ENCODE data around the gene FANK1.
"Not testable (repeated sequence)": the region's sequence is repeated elsewhere in the genome, so short reads cannot be mapped to it uniquely, and the experiment has no call there.

Gene FANK1

DNA sequence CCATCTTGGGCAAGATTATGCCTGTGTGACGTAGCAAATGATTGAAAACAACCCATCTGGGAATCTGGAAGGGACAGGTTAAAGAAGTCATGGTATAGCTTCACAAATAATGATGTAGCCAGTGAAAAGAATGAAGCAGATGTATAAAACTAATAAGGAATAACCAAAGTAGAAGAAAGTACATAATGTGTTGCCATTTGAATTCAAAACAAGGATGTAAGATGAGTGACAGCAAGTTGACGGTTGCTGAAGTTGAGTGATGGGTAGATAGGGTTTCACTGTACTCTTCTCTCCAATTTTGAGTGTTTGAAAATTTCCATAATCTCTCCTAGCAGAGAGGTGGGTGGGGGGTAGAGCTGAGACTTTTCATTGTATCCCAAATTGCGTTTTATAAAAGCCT is 133.6 kb downstream of the FANK1 start:
- DNase-seq (ENCODE audit: low spot score), result no peak

DNA sequence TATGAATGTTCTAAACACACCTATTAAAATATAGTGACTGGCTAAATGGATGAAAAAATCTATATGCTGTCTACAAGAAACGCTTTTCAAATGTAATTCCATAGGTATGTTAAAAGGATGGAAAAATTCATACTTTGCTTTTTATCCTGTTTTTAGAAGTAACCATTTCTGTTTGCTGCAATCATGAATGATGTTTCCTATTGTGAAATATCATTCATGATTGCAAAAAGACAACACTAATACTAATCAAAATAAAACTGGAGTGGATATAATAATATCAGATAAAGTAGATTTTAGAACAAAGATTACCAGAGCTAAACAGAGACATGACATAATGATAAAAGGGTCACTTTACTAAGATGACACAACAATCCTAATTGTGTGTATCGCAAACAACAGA is 138.2 kb downstream of the FANK1 start:
- no peak for DNase-seq (ENCODE audit: low spot score)

DNA sequence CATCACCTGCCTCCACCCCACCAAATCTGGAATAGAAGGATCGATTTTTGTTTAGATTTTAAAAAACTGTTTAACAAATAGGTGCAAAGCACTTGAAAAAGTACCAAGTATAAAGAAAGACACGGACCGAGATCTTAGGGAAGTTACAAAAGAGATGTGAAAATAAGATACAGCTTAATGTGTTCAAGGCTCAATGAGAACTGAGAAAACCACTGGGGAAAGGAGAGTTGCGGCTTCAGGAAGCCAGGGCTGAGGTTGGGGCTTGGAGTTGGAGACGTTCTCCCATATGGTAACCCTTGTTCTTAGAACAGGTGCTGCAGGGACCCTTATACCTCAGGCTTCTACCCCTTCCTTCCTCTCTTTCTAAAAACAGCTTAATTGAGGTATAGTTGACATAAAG is 140.2 kb downstream of the FANK1 start:
- no peak for DNase-seq (ENCODE audit: low spot score)

DNA sequence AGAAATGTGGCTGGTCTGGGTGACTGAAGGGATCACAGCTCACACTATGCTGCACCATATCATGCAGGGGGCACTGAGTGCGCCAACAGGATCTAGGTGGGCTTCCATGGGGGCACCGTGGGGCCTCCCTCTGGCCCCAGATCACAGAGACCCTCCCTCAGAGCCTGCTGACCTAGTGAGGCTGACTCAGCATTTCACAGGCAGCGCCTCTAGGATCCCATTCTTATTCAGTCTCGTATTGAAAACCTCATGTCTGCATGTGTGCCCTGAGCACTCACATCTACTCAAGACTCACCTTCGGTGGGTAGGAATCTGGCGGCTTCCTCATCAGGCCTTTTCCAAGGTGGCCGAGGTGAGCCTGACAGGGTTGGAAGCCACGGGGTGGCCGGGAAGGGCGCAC is 141.6 kb downstream of the FANK1 start:
- no peak for DNase-seq (ENCODE audit: low spot score)

DNA sequence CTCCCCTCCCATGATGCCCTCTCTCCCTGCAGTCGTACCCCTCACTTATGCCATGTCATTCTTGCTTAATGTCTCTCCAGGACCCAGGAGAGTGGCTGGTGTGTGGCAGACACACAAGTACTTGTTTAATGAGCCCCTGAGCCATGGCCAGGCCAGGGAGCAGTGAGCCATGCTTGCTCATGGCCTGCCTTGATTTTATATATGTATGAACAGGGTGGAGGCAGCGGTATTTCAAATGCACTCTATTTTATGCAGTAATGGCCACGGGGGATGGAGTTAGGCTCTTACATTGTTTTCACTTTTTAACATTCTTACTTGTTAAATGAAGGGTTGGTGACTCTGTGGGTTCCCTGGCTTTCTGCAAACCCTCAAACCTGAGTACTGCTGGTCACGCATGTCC is 144.8 kb downstream of the FANK1 start:
- no peak for DNase-seq (ENCODE audit: low spot score)

DNA sequence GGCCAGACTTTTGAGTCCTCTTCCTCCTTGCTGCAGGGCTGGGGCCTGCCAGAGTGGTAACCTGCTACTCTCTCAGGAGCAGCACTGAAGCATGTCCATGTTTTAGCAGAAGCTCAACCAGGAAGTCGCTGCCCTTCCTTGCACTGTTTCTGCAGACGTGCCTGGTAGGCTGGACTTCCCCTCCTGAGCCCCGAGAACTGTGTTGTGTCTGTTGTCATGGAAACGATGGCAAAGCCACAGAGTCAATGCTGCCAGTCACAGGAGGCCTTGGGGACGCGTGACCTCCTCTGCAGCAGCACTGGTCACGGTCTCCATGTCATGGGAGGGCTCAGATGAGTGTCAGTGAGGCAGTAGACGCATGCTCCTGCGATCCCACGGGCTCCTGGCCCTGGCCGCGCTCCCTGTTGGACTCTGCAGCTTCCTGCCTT is 145.5 kb downstream of the FANK1 start:
- DNase-seq (ENCODE audit: low spot score), result peak; percentile 93

DNA sequence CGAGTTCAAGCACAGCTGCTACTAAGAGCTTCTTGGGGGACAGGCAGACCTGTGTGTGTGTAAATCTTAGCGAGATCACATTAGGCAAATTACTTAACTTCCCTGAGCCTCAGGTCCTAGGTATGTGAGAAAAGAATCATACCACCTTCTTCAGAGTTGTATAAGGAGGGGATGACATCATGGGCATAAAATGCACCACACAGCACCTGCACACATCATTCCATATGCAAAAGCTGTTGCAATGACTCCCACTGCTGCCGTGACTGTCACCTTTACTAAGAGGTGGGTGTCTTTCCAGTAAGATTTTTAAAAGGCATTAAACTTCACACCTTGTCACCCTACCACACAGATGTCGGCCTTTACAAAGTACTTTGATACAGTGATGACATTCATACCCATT is 146.0 kb downstream of the FANK1 start:
- peak; percentile 31 for DNase-seq (ENCODE audit: low spot score)

DNA sequence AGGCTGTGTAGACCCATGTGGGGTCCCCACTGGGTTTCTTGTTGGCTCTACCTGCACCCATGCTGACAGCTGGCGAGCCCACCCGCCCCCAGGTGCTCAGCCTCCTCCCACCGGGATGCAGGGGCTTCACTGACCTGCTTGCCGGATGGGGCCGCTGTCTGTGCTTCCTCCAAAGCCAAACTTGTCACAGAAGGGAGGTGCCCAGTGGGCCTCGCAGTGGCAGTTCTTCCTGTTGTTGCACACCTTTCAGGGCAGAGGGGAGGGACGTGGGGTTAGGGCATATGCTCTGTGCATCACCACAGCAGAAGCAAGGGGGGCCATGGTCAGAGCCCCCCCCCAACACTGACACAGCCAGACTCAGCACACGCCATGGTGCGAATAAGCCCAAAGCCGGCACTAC is 146.5 kb downstream of the FANK1 start:
- no peak for DNase-seq (ENCODE audit: low spot score)

DNA sequence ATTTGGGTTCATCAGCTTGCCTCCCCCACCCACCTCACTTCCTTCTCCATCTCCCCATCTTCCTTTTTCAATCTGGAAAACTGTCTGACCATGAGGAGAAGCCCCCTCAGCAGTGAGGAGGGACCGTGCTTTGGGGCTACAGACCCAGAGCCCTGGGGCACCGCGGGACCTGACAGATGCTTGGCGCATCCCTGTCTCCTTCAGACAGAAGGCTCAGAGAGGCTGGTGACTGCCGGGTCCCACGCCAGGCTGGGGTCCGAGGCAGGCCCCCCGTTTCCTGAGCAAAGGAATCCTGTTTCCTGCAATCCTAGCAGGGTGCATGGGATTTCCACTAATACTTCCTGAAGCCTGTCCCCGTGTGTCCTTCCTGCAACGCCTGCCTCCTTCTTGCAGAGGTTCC is 147.0 kb downstream of the FANK1 start:
- no peak for DNase-seq (ENCODE audit: low spot score)

DNA sequence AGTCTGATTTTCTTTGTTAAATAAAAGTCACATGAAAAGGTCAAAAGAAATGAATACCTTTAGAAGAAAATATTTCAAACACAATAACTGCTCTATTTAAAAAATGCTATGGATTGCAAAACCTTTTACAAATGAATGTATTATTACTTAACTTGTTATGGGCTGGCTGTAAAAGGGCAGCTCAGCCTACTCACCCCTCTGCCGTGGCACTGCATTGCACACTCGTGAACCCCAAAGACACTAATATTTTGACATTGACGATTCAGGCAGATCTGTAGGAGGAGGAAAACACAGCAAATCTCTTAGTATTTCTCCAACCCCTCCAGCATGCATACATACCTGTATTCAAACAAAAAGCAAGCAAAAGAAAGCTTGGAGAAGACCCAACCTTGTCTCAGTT is 149.5 kb downstream of the FANK1 start:
- no peak for DNase-seq (ENCODE audit: low spot score)

DNA sequence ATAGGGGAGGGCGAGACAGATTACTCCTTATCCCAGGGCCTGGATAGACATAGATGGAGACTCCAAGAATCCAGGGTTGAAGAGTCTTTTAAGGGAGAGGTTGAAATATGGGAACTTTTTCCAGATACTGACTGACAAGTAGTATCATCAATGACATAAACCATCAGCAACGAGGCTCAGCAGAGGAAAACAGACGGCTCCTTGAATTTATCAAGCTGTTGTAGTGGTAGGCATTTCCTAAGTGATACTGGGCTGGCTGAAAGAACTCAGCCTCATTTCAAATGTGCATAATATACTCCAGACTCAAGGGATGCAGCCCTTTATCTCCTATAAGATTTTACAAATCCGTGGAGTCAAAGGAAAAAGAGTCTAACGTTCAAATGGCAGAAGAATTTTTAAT is 150.5 kb downstream of the FANK1 start:
- DNase-seq (ENCODE audit: low spot score), result no peak

DNA sequence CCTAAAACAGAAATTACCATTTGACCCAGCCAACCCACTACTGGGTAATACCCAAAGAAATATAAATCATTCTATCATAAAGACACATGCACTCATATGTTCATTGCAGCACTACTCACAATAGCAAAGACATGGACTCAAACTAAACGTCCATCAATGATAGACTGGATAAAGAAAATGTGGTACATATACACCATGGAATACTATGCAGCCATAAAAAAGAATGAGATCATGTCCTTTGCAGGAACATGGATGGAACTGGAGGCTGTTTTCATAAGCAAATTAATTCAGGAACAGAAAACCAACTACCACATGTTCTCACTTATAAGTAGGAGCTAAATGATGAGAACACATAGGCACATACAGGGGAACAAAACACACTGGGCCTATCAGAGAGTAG is 151.4 kb downstream of the FANK1 start:
- not testable (repeated sequence) for DNase-seq (ENCODE audit: low spot score)

DNA sequence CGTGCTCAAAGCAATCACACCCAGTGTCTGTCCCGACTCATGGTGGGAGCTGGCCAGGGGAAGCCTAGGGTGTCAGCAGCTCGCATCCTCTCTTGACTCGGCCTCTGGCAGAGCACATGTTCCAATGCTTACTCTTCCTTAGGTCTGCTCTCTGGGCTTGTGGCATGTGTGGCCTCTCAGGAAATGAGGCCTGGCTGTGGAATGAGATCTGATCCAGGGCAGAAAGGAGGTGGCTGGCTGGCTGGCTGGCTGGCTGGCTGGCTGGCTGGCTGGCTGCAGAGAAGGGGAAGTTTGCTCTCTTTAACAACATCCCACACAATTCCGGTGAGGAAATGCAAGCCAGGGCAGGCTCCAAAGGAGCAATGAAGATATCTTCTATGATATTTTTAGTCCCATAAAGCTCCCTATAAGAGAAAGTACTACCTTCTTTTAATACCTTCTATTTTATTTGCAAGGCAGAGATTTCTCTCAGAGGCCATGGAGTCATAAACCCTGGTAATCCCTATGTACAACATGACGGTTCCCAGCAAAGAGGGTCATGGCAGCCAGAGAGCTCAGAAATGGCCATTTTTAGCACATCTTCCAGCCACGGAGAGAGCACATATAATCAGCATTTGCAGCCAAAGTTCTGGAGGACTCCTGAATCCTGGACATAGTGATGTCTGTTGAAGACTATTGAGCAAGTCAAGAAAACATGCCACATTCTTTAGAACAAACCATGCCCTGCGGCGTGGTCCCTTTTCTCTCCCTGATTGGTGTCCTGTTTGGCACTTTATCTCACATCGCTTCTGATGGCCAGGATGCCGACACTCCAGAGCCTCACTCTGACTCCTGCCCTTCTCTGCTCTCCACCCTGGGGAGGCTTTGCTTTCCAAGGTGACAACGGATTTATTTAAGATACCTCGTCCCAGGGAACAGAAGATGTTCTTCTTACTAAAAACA is 153.7 kb downstream of the FANK1 start:
- no peak for DNase-seq (ENCODE audit: low spot score)

DNA sequence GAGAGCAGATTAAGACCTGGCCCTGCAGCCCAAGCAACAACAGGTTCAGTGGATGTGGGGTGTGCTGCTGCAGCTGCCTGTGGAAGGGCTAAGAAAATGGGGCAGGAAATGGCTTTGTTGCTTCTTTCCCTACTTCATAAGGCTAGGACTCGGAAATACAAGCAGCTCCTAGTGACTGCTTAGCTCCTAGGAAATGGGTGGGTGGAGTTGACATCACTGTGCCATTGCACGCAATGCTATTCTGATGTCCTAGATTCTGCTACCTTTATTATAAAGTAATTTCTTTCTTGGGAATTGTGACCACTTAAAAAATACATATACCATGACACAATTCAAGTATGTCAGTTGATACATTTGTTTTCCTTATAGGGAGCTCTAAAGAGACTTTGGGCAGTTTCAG is 155.8 kb downstream of the FANK1 start:
- no peak for DNase-seq (ENCODE audit: low spot score)

DNA sequence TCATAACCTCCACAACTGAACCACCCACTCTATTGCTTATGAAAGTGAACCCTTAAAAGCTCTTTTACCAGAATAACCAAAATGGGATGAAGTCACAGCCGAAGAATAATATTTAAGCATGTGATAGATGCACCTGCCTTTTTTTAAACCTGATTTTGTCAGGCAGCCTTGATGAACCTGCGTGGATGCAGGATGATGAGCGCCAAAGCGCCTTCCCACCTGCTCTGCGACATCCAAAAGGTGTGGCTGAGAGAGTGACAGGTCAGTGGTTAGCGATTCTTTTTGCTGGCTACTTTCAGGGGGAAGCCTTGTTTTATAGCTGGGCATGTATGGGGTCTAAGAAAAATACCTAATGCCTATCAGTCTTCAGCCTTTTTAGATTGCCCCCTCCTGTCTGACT is 157.8 kb downstream of the FANK1 start:
- DNase-seq (ENCODE audit: low spot score), result no peak

DNA sequence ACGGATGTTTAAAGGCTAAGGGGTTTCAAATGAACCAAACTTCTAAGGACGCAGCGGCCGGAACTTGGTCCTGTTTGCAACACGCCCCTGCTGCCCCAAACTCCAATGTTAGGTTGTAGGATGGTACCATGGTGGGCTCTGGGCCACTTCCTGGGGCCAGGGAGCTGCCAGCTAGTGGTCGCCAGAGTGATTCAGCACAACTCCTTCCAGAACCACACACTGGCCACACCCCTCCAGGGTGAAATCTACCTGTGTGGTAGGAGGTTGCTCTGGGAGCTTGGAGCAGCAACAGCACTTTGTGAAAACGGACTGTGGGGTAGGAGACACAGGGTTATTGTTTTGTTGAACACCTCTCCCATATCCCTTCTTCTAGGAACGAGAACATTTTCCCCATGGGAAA is 161.1 kb downstream of the FANK1 start:
- DNase-seq (ENCODE audit: low spot score), result no peak

DNA sequence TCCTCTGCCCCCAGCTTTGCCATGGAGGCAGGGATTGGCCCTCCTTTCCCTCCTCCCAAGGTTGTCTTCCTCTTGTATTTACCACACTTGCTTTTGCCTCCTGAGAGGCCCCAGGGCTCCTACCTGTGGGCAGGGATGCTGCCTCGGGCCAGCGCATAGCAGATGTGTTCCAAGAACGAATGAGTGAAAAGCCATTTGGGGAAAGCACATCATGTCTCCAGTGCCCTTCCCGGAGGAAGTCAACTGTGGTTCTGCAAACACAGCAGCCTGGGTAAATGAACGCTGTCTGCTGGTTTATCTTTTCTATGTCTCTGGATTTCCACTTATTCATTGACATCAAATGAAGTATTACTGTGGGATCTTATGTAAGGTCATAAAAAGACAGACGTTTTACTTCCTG is 161.7 kb downstream of the FANK1 start:
- DNase-seq (ENCODE audit: low spot score), result no peak

DNA sequence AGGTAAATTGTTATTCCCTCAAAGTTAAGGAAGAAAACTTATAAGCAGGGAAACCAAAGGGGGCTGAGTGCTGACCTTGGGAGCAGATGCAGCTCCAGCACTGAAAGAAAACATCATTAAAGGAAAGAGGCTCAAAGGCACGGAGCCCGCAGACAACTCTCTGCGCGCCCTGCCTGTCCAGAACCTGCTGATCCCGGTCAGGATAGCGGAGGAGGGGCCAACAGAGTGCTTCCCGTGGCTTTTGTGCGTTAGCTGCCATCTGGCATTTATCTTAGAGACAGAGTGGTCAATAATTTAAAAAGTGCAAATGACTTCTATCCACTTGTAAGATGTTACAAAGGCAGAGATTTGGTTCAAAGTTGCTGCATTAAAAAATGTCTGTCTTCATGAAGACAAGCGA is 162.1 kb downstream of the FANK1 start:
- DNase-seq (ENCODE audit: low spot score), result no peak

Measured in germinal center (tissue), 1 donor.